Measurements from ENCODE around the gene GALNT18. TPM values are rescaled to one million over a fixed set of nuclear protein-coding genes. Genes with fewer than 3 reads are reported as not detected.

The GALNT18 gene
- total RNA-seq, 1 experiment from 2014 or later, result 1.7 TPM

- Histone ChIP-seq H3K23me2 (ENCODE audit: insufficient read length, low read depth, low read length, poor library complexity, severe bottlenecking) (no peaks in the 10 kb centered on the region), H2BK5ac (ENCODE audit: insufficient read length, low read length) (no peak overlapping the region), H3K79me2 (ENCODE audit: insufficient read depth, low read length) (no peaks in the 10 kb centered on the region), H3K27me3 (ENCODE audit: insufficient read depth, low read length) (no peaks in the 10 kb centered on the region), H3K18ac (ENCODE audit: insufficient read length, low read depth, low read length) (no peak overlapping the region), H4K8ac (replicated peaks; ENCODE audit: insufficient read length, low read depth, low read length) (no peak overlapping the region), H3K9ac (ENCODE audit: extremely low read depth, insufficient read length, low read length) (no peak overlapping the region), H4K91ac (ENCODE audit: insufficient read length, low read depth, low read length) (no peak overlapping the region), H2AFZ (ENCODE audit: low read length) (no peak overlapping the region), H3K56ac (ENCODE audit: insufficient read length, low read depth, low read length) (no peak overlapping the region), H3K4ac (ENCODE audit: low read depth, low read length) (no peak overlapping the region), H3K4me2 (ENCODE audit: insufficient read depth, insufficient read length, low read length) (no peak overlapping the region), H3K9me3 (ENCODE audit: control insufficient read depth, low read depth, low read length) (no peaks in the 10 kb centered on the region), H4K5ac (ENCODE audit: insufficient read length, low read depth, low read length) (no peak overlapping the region), H4K20me1 (ENCODE audit: control insufficient read depth, insufficient read depth, insufficient read length) (no peaks in the 10 kb centered on the region), H2AK5ac (ENCODE audit: insufficient read length, low read length) (no peak overlapping the region), H3K23ac (ENCODE audit: insufficient read length, low read depth, low read length) (no peak overlapping the region), H3K27ac (ENCODE audit: insufficient read length, low read depth, low read length) (no peak overlapping the region), H3K79me1 (ENCODE audit: insufficient read depth, low read depth, low read length, poor library complexity, severe bottlenecking) (no peaks in the 10 kb centered on the region), H2BK12ac (ENCODE audit: insufficient read length, low read depth, low read length) (no peak overlapping the region), H3K4me1 (ENCODE audit: insufficient read depth, low read length) (no peaks in the 10 kb centered on the region), H2BK15ac (ENCODE audit: low read depth, low read length) (no peak overlapping the region), H3T11ph (ENCODE audit: low read length) (no peak overlapping the region), H3K14ac (ENCODE audit: insufficient read depth, low read length) (no peak overlapping the region), H2BK20ac (ENCODE audit: low read depth, low read length, poor library complexity, severe bottlenecking) (no peak overlapping the region), H2BK120ac (ENCODE audit: low read depth, low read length, poor library complexity, severe bottlenecking) (no peak overlapping the region)
- TF ChIP-seq CTCF (conservative IDR thresholded peaks at IDR 0.05), result no peak
- Mint-ChIP-seq H3K4me1 (no peaks in the 10 kb centered on the region), H3K27ac (no peak overlapping the region), H3K9me3 (no peaks in the 10 kb centered on the region), H3K27me3 (ENCODE audit: low read depth) (no peaks in the 10 kb centered on the region; the same call in 1 of the 2 replicates), H3K36me3 (ENCODE audit: insufficient read depth in 1 of 3, low read depth in 3 of 3) (peaks cover 0 to 9% (median 2%) of the 10 kb centered on the region in 3 experiments; a peak in 5 of 7 replicates), H3K4me3 (no peak overlapping the region)
- no peak for DNase-seq
These were observed 299.7 kb downstream of the GALNT18 start for GRCh38 chr11:11322101-11322500.
